PC-9 (cell line): Measurements from ENCODE around the gene CFAP99.
"Not testable (repeated sequence)": the region's sequence is repeated elsewhere in the genome, so short reads cannot be mapped to it uniquely, and the experiment has no call there.

Experiments used
- CTCF ChIP-seq: fragments of 200-600 bp; sonication (generic); conservative IDR thresholded peaks from 2 replicates; pipeline ENCODE4 v1.6.1; 2017; ENCODE audit warnings: mixed run types, antibody characterized with exemption, mild to moderate bottlenecking, moderate library complexity
- EZH2 ChIP-seq: fragments of 200-600 bp; sonication (generic); IDR thresholded peaks from 2 replicates; pipeline ENCODE4 v1.8.0; 2017; ENCODE audit warnings: antibody characterized with exemption, low read depth

DNA sequence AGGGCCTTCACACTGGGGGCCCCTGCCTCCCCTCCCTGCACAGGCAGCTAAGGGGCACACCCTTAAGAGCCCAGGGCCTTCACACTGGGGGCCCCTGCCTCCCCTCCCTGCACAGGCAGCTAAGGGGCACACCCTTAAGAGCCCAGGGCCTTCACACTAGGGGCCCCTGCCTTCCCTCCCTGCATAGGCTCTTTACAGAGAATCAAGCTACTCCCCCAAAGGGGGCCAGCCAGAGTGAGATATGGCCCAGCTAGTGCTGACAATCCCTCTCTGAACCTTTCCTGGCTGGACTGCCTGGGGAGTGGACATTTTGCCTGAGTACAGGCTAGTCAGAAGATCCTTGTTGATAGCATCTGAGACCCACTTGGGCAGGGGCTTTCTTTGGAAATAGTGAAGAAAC is 46.8 kb downstream of the CFAP99 start:
- not testable (repeated sequence) for TF ChIP-seq CTCF, EZH2
